CD14-positive monocyte (primary cell): ENCODE results near the gene AMOTL2. TPM values are rescaled to one million over a fixed set of nuclear protein-coding genes. Genes with fewer than 3 reads are reported as not detected.
A peak's percentile ranks its signal among the peaks of the same experiment; 100 is the strongest.

Experiments
- DNase-seq, 3 donors: peaks; one replicate each; pipeline ENCODE4 v3.0.0-alpha.2; 2011 to 2022
- H2AFZ ChIP-seq: 2 replicates; pipeline ENCODE4 v1.6.0; 2012; ENCODE audit warnings: mild to moderate bottlenecking, low read depth, low read length, inconsistent platforms; ENCODE audit not compliant: insufficient read depth, poor library complexity, severe bottlenecking
- H3K27ac ChIP-seq, 2 donors: 1 replicate in 1 of 2; 2 replicates in 1 of 2; pipeline ENCODE4 v1.5.1; 2012 to 2013; ENCODE audit warnings: low read length in 2 of 2, control low read depth in 1 of 2, inconsistent platforms in 1 of 2, low read depth in 1 of 2, mild to moderate bottlenecking in 1 of 2
- H3K27me3 ChIP-seq, 2 donors: one replicate each; pipeline versions ENCODE4 v1.6.0 to v1.6.1; 2011 to 2013; ENCODE audit warnings: low read length in 2 of 2; ENCODE audit not compliant: control insufficient read depth in 2 of 2, insufficient read depth in 2 of 2
- H3K36me3 ChIP-seq, 2 donors: replicated peaks in 1 of 2; 1 replicate in 1 of 2; 2 replicates in 1 of 2; pipeline versions ENCODE4 v1.5.1 to v1.6.1; 2012 to 2013; ENCODE audit warnings: low read length in 2 of 2, control low read depth in 1 of 2, inconsistent platforms in 1 of 2, mild to moderate bottlenecking in 1 of 2; ENCODE audit not compliant: insufficient read depth in 2 of 2, control insufficient read depth in 1 of 2
- H3K4me1 ChIP-seq, 2 donors: 1 replicate in 1 of 2; 2 replicates in 1 of 2; pipeline versions ENCODE4 v1.5.1 to v1.6.1; 2012 to 2013; ENCODE audit warnings: low read length in 2 of 2, control low read depth in 1 of 2, inconsistent platforms in 1 of 2, mild to moderate bottlenecking in 1 of 2, moderate library complexity in 1 of 2; ENCODE audit not compliant: insufficient read depth in 2 of 2, control insufficient read depth in 1 of 2
- H3K4me2 ChIP-seq: replicated peaks from 2 replicates; pipeline ENCODE3; 2012; ENCODE audit warnings: low read length, moderate library complexity, mild to moderate bottlenecking; ENCODE audit not compliant: poor library complexity, severe bottlenecking; ENCODE audit errors: extremely low read depth
- H3K4me3 ChIP-seq, 3 experiments: fragments of 200-600 bp in 1 of 3; sonication (generic) in 1 of 3; replicated peaks in 1 of 3; 1 replicate in 2 of 3; 2 replicates in 1 of 3; pipeline ENCODE4 v1.5.1; 2011 to 2013; ENCODE audit warnings: low read length in 3 of 3, mild to moderate bottlenecking in 3 of 3, control low read depth in 2 of 3, low read depth in 2 of 3, inconsistent platforms in 1 of 3, moderate library complexity in 1 of 3
- H3K79me2 ChIP-seq: 2 replicates; pipeline ENCODE4 v1.6.0; 2012; ENCODE audit warnings: mild to moderate bottlenecking, control low read depth, inconsistent platforms, low read length, moderate library complexity; ENCODE audit not compliant: insufficient read depth
- H3K9ac ChIP-seq: 2 replicates; pipeline ENCODE4 v1.6.0; 2017; ENCODE audit warnings: low read length, mild to moderate bottlenecking; ENCODE audit not compliant: insufficient read depth, poor library complexity, severe bottlenecking
- H3K9me3 ChIP-seq, 2 donors: replicated peaks in 1 of 2; 1 replicate in 1 of 2; 2 replicates in 1 of 2; pipeline versions ENCODE4 v1.5.1 to v1.6.1; 2012 to 2013; ENCODE audit warnings: low read length in 2 of 2, control low read depth in 1 of 2; ENCODE audit not compliant: control insufficient read depth in 1 of 2, insufficient read depth in 1 of 2
- H4K20me1 ChIP-seq: 2 replicates; pipeline ENCODE4 v1.6.0; 2012; ENCODE audit warnings: mild to moderate bottlenecking, low read length, control low read depth, moderate library complexity; ENCODE audit not compliant: insufficient read depth
- H3K27ac Mint-ChIP-seq, 7 donors: one replicate each; pipeline ENCODE4 v1.8.0; 2020; ENCODE audit warnings: mild to moderate bottlenecking in 7 of 7, mixed read lengths in 7 of 7, moderate library complexity in 6 of 7, inconsistent platforms in 2 of 7
- H3K27me3 Mint-ChIP-seq, 3 donors: one replicate each; pipeline ENCODE4 v1.8.0; 2021 to 2022; ENCODE audit warnings: low read depth in 3 of 3, mild to moderate bottlenecking in 3 of 3, mixed read lengths in 3 of 3, moderate library complexity in 3 of 3, inconsistent platforms in 1 of 3
- H3K36me3 Mint-ChIP-seq, 2 donors: one replicate each; pipeline ENCODE4 v1.8.0; 2020; ENCODE audit warnings: mixed read lengths in 2 of 2, inconsistent platforms in 1 of 2, mild to moderate bottlenecking in 1 of 2
- H3K4me1 Mint-ChIP-seq: one replicate; pipeline ENCODE4 v1.8.0; 2020; ENCODE audit warnings: mild to moderate bottlenecking, mixed read lengths
- H3K4me3 Mint-ChIP-seq, 2 donors: one replicate each; pipeline ENCODE4 v1.8.0; 2020; ENCODE audit warnings: mild to moderate bottlenecking in 2 of 2, mixed read lengths in 2 of 2, moderate library complexity in 1 of 2
- H3K9me3 Mint-ChIP-seq, 7 donors: one replicate each; pipeline ENCODE4 v1.8.0; 2020 to 2022; ENCODE audit warnings: mixed read lengths in 7 of 7, mild to moderate bottlenecking in 6 of 7, moderate library complexity in 6 of 7, inconsistent platforms in 2 of 7
- CTCF ChIP-seq: fragments of 200-600 bp; IDR thresholded peaks from one replicate; pipeline ENCODE4 v1.8.0; 2022; ENCODE audit warnings: antibody characterized with exemption, mild to moderate bottlenecking
- WGBS: methylation state at CpG from one replicate; pipeline ENCODE4 v1.1.5; 2013; ENCODE audit warnings: missing lambda C conversion rate; ENCODE audit not compliant: insufficient coverage; 5-methylcytosine and 5-hydroxymethylcytosine counted together
- intact Hi-C, 2 donors: fragments of 100-400 bp; cut with micrococcal nuclease; formaldehyde crosslinking; loops; one replicate each; pipeline versions ENCODE4 v1.15.0 to v1.15.1; 2023
- polyA minus RNA-seq: library from RNA; depleted of rRNA, polyadenylated mRNA; stranded (reverse); fragments of >200 nt; gene quantifications from 2 replicates; pipeline ENCODE4 v1.2.3, GENCODE V29; 2012
- polyA plus RNA-seq, 3 donors: library from polyadenylated mRNA; depleted of rRNA in 1 of 3; unstranded in 2 of 3; stranded (reverse) in 1 of 3; fragments of 300-500 nt in 2 of 3; fragments of >200 nt in 1 of 3; fragmentation: Illumina TruSeq in 2 of 3; gene quantifications; 1 replicate in 2 of 3; 2 replicates in 1 of 3; pipeline ENCODE4 v1.2.3, GENCODE V29; 2012 to 2021
- total RNA-seq, 12 experiments: library from RNA in 1 of 12; stranded (reverse) in 1 of 12; fragments of 120-200 nt in 1 of 12; gene quantifications; one replicate each; pipeline ENCODE4 v1.2.4 and lab custom pipeline; 2013 to 2026; ENCODE audit warnings: mixed read lengths in 6 of 12, inconsistent platforms in 1 of 12

Gene AMOTL2
- 0.06 TPM for total RNA-seq (2013)
- polyA plus RNA-seq, result under 1 TPM in 1 of 3 donors, not detected in 2; 0.01 TPM
- polyA minus RNA-seq, result 0.28 TPM in 1 of 2 replicates, not detected in the other
- 0 to 20.2 (median 0.08) reads per million in 11 experiments for total RNA-seq (lab: John Stamatoyannopoulos, UW)

- peaks cover 12% of the 10 kb centered on the region for H3K4me1 Mint-ChIP-seq
- no peak for DNase-seq
These were observed at the start of gene AMOTL2 for GRCh38 chr3:134374105-134374790. Gene AMOTL2, minus strand, starts transcription at chr3:134374447. Its CDS starts 3,014 bp downstream, at chr3:134371433.

GRCh38 chr3:134423153-134423552 is 48.9 kb upstream of the AMOTL2 start:
- intact Hi-C loops, result no loop called here

More at GRCh38 chr3:134374105-134374790, at the start of gene AMOTL2:
- Histone ChIP-seq H3K27me3 (peaks cover 26 to 49% of the 10 kb centered on the region in 2 donors), H3K4me2 (peak within 1 kb of the TSS; percentile 76), H3K9me3 (peaks cover 0 to 14% of the 10 kb centered on the region in 2 donors), H3K4me3 (peak within 1 kb of the TSS in 2 of 3 experiments; percentile 10 to 68), H3K4me1 (peaks cover 8 to 15% of the 10 kb centered on the region in 2 donors), H3K27ac (no peak within 1 kb of the TSS), H2AFZ (peak within 1 kb of the TSS; percentile 59), H3K9ac (no peak within 1 kb of the TSS), H3K36me3 (no peaks in the 10 kb centered on the region), H4K20me1 (no peaks in the 10 kb centered on the region), H3K79me2 (no peaks in the 10 kb centered on the region)
- no peak within 1 kb of the TSS for H3K27ac Mint-ChIP-seq
- no peak for TF ChIP-seq CTCF
- peaks cover 0 to 4% of the 10 kb centered on the region in 2 donors for H3K36me3 Mint-ChIP-seq
- intact Hi-C loops, result no loop called here
- H3K27me3 Mint-ChIP-seq, result peaks cover 55 to 76% (median 67%) of the 10 kb centered on the region in 3 donors
- peaks cover 0 to 10% (median 5%) of the 10 kb centered on the region in 7 donors for H3K9me3 Mint-ChIP-seq
- under 1% methylated on average over 77 of the region's 78 CpGs for WGBS
- peak within 1 kb of the TSS; percentile 76 to 95 for H3K4me3 Mint-ChIP-seq

More at GRCh38 chr3:134423153-134423552, 48.9 kb upstream of the AMOTL2 start:
- 47% methylated on average over 2 of the region's 2 CpGs for WGBS
- H3K79me2 ChIP-seq, result no peaks in the 10 kb centered on the region
- H3K9me3 ChIP-seq, result no peaks in the 10 kb centered on the region
- H3K27ac Mint-ChIP-seq, result no peak overlapping the region
- H3K4me1 Mint-ChIP-seq, result no peaks in the 10 kb centered on the region
- no peak overlapping the region for H3K4me3 ChIP-seq
- no peak overlapping the region for H3K27ac ChIP-seq
- H3K4me3 Mint-ChIP-seq, result no peak overlapping the region
- H3K36me3 ChIP-seq, result no peaks in the 10 kb centered on the region
- H2AFZ ChIP-seq, result no peak overlapping the region
- H3K9me3 Mint-ChIP-seq, result no peaks in the 10 kb centered on the region
- H3K27me3 ChIP-seq, result no peaks in the 10 kb centered on the region
- no peak overlapping the region for H3K4me2 ChIP-seq
- no peak for DNase-seq
- no peak overlapping the region for H3K9ac ChIP-seq
- H3K4me1 ChIP-seq, result no peaks in the 10 kb centered on the region
- H4K20me1 ChIP-seq, result no peaks in the 10 kb centered on the region
- peaks cover 2 to 6% (median 3%) of the 10 kb centered on the region in 3 donors for H3K27me3 Mint-ChIP-seq
- no peaks in the 10 kb centered on the region for H3K36me3 Mint-ChIP-seq
- no peak for TF ChIP-seq CTCF
